Suprapubic skin (tissue), 4 donors: Measurements from ENCODE around the gene TMEM132D.

Experiments
- EP300 ChIP-seq: sonication (generic); formaldehyde crosslinking; IDR thresholded peaks from one replicate; pipeline ENCODE4 v1.6.1; 2017; ENCODE audit warnings: antibody characterized with exemption
- POLR2AphosphoS5 ChIP-seq, 3 donors: sonication (generic); formaldehyde crosslinking; IDR thresholded peaks; one replicate each; pipeline ENCODE4 v1.6.1; 2017; ENCODE audit warnings: antibody characterized with exemption in 3 of 3
- TF ChIP-seq, protein P1 (sequence below), 2 donors: fragments of 200-600 bp in 1 of 2; fragments of 450-650 bp in 1 of 2; sonication (generic) in 1 of 2; IDR thresholded peaks; one replicate each; pipeline ENCODE4 v1.5.1; 2016 to 2019; ENCODE audit warnings: antibody characterized with exemption in 2 of 2, mild to moderate bottlenecking in 1 of 2, moderate library complexity in 1 of 2

DNA sequence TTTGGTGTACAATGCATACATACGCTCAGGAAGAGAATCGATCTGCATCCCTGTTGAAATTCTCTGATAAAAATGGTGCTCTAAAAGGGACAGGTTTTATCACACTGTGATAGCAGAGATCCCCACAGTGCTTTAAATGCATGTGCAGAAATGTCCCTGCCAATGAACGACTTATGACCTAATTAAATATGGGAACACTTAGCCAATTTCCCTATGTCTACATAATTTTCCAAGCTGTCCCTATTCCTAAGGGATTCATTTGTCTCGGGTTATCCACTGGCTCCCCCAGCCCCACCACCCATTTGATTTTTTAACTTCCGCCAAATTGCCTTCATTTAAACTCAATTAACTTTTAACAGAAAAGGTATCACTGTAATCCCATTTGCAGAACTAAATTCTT is 284.6 kb downstream of the TMEM132D start:
- TF ChIP-seq, protein P1, sequence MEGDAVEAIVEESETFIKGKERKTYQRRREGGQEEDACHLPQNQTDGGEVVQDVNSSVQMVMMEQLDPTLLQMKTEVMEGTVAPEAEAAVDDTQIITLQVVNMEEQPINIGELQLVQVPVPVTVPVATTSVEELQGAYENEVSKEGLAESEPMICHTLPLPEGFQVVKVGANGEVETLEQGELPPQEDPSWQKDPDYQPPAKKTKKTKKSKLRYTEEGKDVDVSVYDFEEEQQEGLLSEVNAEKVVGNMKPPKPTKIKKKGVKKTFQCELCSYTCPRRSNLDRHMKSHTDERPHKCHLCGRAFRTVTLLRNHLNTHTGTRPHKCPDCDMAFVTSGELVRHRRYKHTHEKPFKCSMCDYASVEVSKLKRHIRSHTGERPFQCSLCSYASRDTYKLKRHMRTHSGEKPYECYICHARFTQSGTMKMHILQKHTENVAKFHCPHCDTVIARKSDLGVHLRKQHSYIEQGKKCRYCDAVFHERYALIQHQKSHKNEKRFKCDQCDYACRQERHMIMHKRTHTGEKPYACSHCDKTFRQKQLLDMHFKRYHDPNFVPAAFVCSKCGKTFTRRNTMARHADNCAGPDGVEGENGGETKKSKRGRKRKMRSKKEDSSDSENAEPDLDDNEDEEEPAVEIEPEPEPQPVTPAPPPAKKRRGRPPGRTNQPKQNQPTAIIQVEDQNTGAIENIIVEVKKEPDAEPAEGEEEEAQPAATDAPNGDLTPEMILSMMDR (IDR thresholded peaks at IDR 0.05) = no peak
- TF ChIP-seq EP300 (no peak), POLR2AphosphoS5 (IDR thresholded peaks at IDR 0.05) (no peak)
